DOHH2 (cell line): Measurements from ENCODE around the gene HOXD9.

Experiments used
- H3F3A ChIP-seq: fragments of 200-600 bp; sonication (generic), shearing (Covaris generic); 2 replicates; pipeline ENCODE4 v1.6.0; 2016; ENCODE audit warnings: antibody characterized with exemption, mild to moderate bottlenecking; ENCODE audit not compliant: control insufficient read depth, insufficient read depth
- H3K27ac ChIP-seq: fragments of 200-600 bp; sonication (generic); 2 replicates; pipeline ENCODE4 v1.5.1; 2014; ENCODE audit warnings: low read depth, mild to moderate bottlenecking, low read length, moderate library complexity
- H3K27me3 ChIP-seq: fragments of 200-600 bp; sonication (generic); 2 replicates; pipeline ENCODE4 v1.6.1; 2014; ENCODE audit warnings: mild to moderate bottlenecking, low read length, mixed read lengths; ENCODE audit not compliant: control insufficient read depth
- H3K36me3 ChIP-seq: fragments of 200-600 bp; sonication (generic); 2 replicates; pipeline ENCODE4 v1.6.1; 2014; ENCODE audit warnings: mild to moderate bottlenecking, low read length, moderate library complexity, mixed read lengths; ENCODE audit not compliant: control insufficient read depth
- H3K4me1 ChIP-seq: fragments of 200-600 bp; sonication (generic); 2 replicates; pipeline ENCODE4 v1.6.1; 2014; ENCODE audit warnings: mild to moderate bottlenecking, low read length, mixed read lengths; ENCODE audit not compliant: control insufficient read depth
- H3K4me2 ChIP-seq: fragments of 200-600 bp; sonication (generic); 2 replicates; pipeline ENCODE4 v1.6.0; 2014; ENCODE audit warnings: mild to moderate bottlenecking, low read length, moderate library complexity
- H3K4me3 ChIP-seq: fragments of 200-600 bp; sonication (generic); 2 replicates; pipeline ENCODE4 v1.5.1; 2014; ENCODE audit warnings: mild to moderate bottlenecking, low read length, mixed read lengths
- H3K79me2 ChIP-seq: fragments of 200-600 bp; sonication (generic); 2 replicates; pipeline ENCODE4 v1.6.1; 2014; ENCODE audit warnings: mild to moderate bottlenecking, low read length, mixed read lengths; ENCODE audit not compliant: control insufficient read depth
- H3K9me2 ChIP-seq: fragments of 200-600 bp; sonication (generic); replicated peaks from 2 replicates; pipeline ENCODE4 v1.6.1; 2014; ENCODE audit warnings: mild to moderate bottlenecking, low read length, mixed read lengths; ENCODE audit not compliant: control insufficient read depth
- H3K9me3 ChIP-seq: fragments of 200-600 bp; sonication (generic); 2 replicates; pipeline ENCODE4 v1.6.1; 2014; ENCODE audit warnings: antibody characterized with exemption, low read length, mixed read lengths; ENCODE audit not compliant: control insufficient read depth, insufficient read depth
- H4K20me1 ChIP-seq: fragments of 200-600 bp; sonication (generic); 2 replicates; pipeline ENCODE4 v1.6.0; 2014; ENCODE audit warnings: low read depth, mild to moderate bottlenecking, antibody characterized with exemption, low read length, moderate library complexity; ENCODE audit not compliant: control insufficient read depth, insufficient read depth
- CTCF ChIP-seq: fragments of 200-600 bp; sonication (generic); IDR thresholded peaks from one replicate; pipeline ENCODE4 v1.5.1; 2014; ENCODE audit warnings: antibody characterized with exemption, mild to moderate bottlenecking, low read depth, low read length; ENCODE audit not compliant: poor library complexity, severe bottlenecking
- EZH2phosphoT487 ChIP-seq: fragments of 200-600 bp; sonication (generic); IDR thresholded peaks from 2 replicates; pipeline ENCODE4 v1.6.1; 2017; ENCODE audit warnings: borderline replicate concordance, mild to moderate bottlenecking, antibody characterized with exemption, low read length, moderate library complexity, mixed read lengths

The HOXD9 gene

GRCh38 chr2:176081837-176082524 is 40.5 kb upstream of the HOXD9 start:
- Histone ChIP-seq H3K79me2 (no peaks in the 10 kb centered on the region), H3K9me3 (peaks cover 6% of the 10 kb centered on the region; the same call in 1 of the 2 replicates), H3K9me2 (no peaks in the 10 kb centered on the region), H3K4me2 (no peak overlapping the region), H4K20me1 (no peaks in the 10 kb centered on the region), H3K27me3 (peaks cover 6% of the 10 kb centered on the region), H3K4me3 (no peak overlapping the region), H3K27ac (no peak overlapping the region), H3F3A (no peaks in the 10 kb centered on the region), H3K4me1 (no peaks in the 10 kb centered on the region), H3K36me3 (no peaks in the 10 kb centered on the region)
- TF ChIP-seq EZH2phosphoT487 (no peak), CTCF (no peak)

- H3F3A ChIP-seq, result no peaks in the 10 kb centered on the region
- no peak overlapping the region for H3K27ac ChIP-seq
- H3K9me2 ChIP-seq, result no peaks in the 10 kb centered on the region
- peaks cover 6% of the 10 kb centered on the region for H3K27me3 ChIP-seq
- no peak overlapping the region for H3K4me3 ChIP-seq
- TF ChIP-seq EZH2phosphoT487 (no peak), CTCF (no peak)
- no peak overlapping the region for H3K4me2 ChIP-seq
- peaks cover 6% of the 10 kb centered on the region; the same call in 1 of the 2 replicates for H3K9me3 ChIP-seq
- H4K20me1 ChIP-seq, result no peaks in the 10 kb centered on the region
- H3K79me2 ChIP-seq, result no peaks in the 10 kb centered on the region
- no peaks in the 10 kb centered on the region for H3K36me3 ChIP-seq
- H3K4me1 ChIP-seq, result no peaks in the 10 kb centered on the region
Observed at GRCh38 chr2:176082525-176082823, 40.0 kb upstream of the HOXD9 start.

GRCh38 chr2:176082824-176083751 is 39.4 kb upstream of the HOXD9 start:
- Histone ChIP-seq H3K27ac (no peak overlapping the region), H3K27me3 (peaks cover 6% of the 10 kb centered on the region), H3K4me1 (no peaks in the 10 kb centered on the region), H3F3A (no peaks in the 10 kb centered on the region), H3K9me2 (no peaks in the 10 kb centered on the region), H3K36me3 (no peaks in the 10 kb centered on the region), H3K79me2 (no peaks in the 10 kb centered on the region), H3K4me3 (no peak overlapping the region), H3K9me3 (peaks cover 6% of the 10 kb centered on the region; the same call in 1 of the 2 replicates), H3K4me2 (no peak overlapping the region), H4K20me1 (no peaks in the 10 kb centered on the region)
- TF ChIP-seq EZH2phosphoT487 (no peak), CTCF (no peak)
